ENCODE data around the gene LARGE1.

- TF ChIP-seq, protein P1, sequence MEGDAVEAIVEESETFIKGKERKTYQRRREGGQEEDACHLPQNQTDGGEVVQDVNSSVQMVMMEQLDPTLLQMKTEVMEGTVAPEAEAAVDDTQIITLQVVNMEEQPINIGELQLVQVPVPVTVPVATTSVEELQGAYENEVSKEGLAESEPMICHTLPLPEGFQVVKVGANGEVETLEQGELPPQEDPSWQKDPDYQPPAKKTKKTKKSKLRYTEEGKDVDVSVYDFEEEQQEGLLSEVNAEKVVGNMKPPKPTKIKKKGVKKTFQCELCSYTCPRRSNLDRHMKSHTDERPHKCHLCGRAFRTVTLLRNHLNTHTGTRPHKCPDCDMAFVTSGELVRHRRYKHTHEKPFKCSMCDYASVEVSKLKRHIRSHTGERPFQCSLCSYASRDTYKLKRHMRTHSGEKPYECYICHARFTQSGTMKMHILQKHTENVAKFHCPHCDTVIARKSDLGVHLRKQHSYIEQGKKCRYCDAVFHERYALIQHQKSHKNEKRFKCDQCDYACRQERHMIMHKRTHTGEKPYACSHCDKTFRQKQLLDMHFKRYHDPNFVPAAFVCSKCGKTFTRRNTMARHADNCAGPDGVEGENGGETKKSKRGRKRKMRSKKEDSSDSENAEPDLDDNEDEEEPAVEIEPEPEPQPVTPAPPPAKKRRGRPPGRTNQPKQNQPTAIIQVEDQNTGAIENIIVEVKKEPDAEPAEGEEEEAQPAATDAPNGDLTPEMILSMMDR (conservative IDR thresholded peaks at IDR 0.05 in 1 of 2, IDR thresholded peaks at IDR 0.05 in 1 of 2; ENCODE audit: low read depth in 1 of 2, low read length in 2 of 2), result no peak
- no peak for TF ChIP-seq EZH2 (IDR thresholded peaks at IDR 0.05; ENCODE audit: low read length, missing control alignments)
These were observed 35.4 kb downstream of the LARGE1 start for GRCh38 chr22:33884829-33885228.

Data from fibroblast of lung (primary cell).